PFSK-1 (cell line): Measurements from ENCODE around the gene ZGPAT.

Experiments
- FOXP2 ChIP-seq: optimal IDR thresholded peaks from 2 replicates; pipeline ENCODE3; 2011; ENCODE audit warnings: borderline replicate concordance, control low read depth, inconsistent platforms; ENCODE audit not compliant: insufficient read depth; ENCODE audit errors: extremely low read length, extremely low read depth
- POLR2AphosphoS5 ChIP-seq: IDR thresholded peaks from 2 replicates; pipeline ENCODE4 v1.6.1; 2012; ENCODE audit warnings: low read depth, mild to moderate bottlenecking, control low read depth, low read length, moderate library complexity
- SIN3A ChIP-seq: IDR thresholded peaks from 2 replicates; pipeline ENCODE4 v1.6.1; 2012; ENCODE audit warnings: mild to moderate bottlenecking, low read length, moderate library complexity, borderline replicate concordance; ENCODE audit not compliant: insufficient read depth
- TAF1 ChIP-seq: IDR thresholded peaks from 2 replicates; pipeline ENCODE4 v1.6.1; 2012; ENCODE audit warnings: low read length, control low read depth, borderline replicate concordance; ENCODE audit not compliant: insufficient read depth
- TF ChIP-seq, protein P1 (sequence below), 2 experiments: IDR thresholded peaks; 2 replicates each; pipeline versions ENCODE4 v1.6.1 to v1.8.0; 2011 to 2012; ENCODE audit warnings: low read depth in 2 of 2, low read length in 2 of 2, control low read depth in 1 of 2, inconsistent platforms in 1 of 2, mild to moderate bottlenecking in 1 of 2, moderate library complexity in 1 of 2; ENCODE audit not compliant: insufficient read depth in 1 of 2

Gene ZGPAT

DNA sequence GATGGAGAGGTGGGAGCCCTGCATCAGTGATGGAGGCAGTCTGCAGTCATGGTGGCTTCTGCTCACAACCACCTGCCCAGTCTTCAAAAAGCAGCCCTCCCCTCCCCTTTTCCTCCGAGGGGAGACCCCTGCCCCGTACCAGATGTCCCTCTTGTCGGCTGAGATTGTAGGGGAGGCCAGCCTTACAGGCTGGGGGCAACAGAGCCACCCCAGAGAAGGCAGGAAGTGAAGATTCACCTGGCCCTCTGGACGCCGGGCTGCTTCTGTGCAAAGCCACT, 6.8 kb upstream of the ZGPAT start:
- TF ChIP-seq, protein P1, sequence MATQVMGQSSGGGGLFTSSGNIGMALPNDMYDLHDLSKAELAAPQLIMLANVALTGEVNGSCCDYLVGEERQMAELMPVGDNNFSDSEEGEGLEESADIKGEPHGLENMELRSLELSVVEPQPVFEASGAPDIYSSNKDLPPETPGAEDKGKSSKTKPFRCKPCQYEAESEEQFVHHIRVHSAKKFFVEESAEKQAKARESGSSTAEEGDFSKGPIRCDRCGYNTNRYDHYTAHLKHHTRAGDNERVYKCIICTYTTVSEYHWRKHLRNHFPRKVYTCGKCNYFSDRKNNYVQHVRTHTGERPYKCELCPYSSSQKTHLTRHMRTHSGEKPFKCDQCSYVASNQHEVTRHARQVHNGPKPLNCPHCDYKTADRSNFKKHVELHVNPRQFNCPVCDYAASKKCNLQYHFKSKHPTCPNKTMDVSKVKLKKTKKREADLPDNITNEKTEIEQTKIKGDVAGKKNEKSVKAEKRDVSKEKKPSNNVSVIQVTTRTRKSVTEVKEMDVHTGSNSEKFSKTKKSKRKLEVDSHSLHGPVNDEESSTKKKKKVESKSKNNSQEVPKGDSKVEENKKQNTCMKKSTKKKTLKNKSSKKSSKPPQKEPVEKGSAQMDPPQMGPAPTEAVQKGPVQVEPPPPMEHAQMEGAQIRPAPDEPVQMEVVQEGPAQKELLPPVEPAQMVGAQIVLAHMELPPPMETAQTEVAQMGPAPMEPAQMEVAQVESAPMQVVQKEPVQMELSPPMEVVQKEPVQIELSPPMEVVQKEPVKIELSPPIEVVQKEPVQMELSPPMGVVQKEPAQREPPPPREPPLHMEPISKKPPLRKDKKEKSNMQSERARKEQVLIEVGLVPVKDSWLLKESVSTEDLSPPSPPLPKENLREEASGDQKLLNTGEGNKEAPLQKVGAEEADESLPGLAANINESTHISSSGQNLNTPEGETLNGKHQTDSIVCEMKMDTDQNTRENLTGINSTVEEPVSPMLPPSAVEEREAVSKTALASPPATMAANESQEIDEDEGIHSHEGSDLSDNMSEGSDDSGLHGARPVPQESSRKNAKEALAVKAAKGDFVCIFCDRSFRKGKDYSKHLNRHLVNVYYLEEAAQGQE (IDR thresholded peaks at IDR 0.05; ENCODE audit: insufficient read depth in 1 of 2, low read depth in 2 of 2, low read length in 2 of 2): no peak
- TF ChIP-seq FOXP2 (no peak), POLR2AphosphoS5 (no peak), SIN3A (no peak), TAF1 (no peak)

DNA sequence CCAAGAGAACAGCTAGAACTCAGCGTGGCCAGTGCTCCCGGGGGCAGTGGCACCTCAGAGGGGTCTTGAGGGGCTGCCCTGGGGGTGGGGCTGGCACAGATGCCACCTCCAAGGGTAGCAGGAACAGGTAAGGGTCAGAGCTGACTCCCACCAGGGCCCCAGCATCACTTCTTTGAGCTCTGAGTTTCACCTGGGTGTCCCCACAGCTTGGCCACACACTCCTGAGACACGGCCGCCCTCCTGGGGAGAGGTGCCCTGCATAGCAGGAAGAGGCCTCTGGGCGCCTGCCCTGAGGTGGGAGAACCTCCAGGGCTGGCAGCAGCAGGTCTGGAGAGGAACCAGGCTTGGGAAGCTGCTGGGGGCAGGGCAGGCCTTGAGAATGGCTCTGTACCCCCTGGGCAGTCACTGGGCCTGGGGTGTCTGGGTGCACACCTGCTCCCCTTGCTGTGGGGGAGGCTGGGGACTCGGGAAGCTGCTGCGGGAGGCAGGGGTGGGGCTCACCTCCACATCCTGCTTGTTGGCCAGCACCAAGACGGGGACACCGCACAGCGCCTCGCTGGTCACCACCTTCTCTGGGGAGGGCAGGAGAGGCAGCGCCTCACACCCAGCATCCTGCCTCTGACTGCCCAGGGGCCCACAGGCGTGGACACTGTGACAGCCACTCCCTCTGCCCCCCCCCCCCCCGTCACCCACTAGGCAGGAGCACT, 6.4 kb upstream of the ZGPAT start:
- TF ChIP-seq POLR2AphosphoS5: peak; percentile 55; the same call in 1 of the 2 replicates
- TF ChIP-seq FOXP2: no peak
- TF ChIP-seq TAF1: no peak
- TF ChIP-seq SIN3A: no peak
- TF ChIP-seq, protein P1 (IDR thresholded peaks at IDR 0.05; ENCODE audit: insufficient read depth in 1 of 2, low read depth in 2 of 2, low read length in 2 of 2): no peak

DNA sequence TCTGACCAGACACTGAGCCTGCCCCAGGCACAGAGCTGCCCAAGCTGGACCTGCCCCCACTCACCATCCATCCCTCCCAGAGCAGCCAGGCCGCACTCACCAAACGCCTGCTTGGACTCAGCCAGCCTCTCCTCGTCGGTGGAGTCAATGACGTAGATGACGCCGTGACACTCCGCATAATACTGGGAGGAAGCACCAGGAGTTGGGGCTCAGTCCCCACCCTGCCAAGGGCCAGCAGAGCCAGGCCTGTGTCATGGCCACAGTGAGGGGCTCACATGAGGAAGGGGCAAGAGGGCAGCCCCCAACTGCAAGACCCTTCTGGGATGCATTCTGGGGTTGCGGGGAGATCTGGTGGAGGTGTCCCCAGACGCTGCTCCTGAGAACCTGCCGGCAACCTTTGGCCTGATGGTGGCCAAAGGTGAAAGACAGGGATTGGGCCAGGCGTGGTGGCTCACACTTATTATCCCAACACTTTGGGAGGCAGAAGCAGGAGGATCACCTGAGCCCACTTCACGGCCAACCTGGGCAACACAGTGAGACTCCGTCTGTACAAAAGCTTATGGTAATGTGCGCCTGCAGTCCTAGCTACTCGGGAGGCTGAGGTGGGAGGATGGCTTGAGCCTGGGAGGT, 5.7 kb upstream of the ZGPAT start:
- TF ChIP-seq TAF1: no peak
- TF ChIP-seq POLR2AphosphoS5: no peak; the same call in 1 of the 2 replicates
- no peak for TF ChIP-seq SIN3A
- TF ChIP-seq, protein P1 (IDR thresholded peaks at IDR 0.05; ENCODE audit: insufficient read depth in 1 of 2, low read depth in 2 of 2, low read length in 2 of 2): no peak
- TF ChIP-seq FOXP2: no peak

DNA sequence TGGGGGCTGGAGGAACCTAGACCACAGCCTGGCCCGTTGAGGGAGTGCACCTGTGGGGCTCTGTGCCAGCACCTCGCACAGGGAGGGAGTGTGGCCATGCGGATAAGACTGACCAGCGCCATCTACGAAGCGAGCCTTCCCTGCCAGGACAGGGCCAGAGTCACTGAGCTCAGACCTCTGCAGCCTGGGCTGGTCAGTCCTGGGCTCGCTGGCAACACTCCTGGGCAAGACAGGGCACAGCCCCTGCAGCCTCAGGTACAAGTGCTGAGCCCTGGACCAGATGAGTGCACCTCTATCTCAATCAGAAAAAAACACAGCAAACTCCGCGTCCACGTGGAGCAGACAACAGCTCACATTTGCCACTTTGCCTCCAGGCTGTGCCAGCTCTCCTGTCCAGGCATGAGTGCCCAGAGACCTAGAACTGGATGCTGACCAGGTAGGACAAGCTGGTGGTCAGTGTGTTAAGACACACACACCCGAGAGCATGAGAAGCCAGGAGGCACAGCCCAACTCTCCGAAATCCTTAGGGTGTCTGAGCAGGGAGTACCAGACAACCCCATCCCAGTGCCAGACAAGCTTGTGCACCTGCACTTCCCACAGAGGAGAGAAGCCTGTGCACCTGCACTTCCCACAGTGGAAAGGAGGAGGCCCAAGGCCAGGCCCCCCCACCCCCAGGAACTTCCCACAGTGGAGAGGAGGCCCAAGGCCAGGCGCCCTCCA, 4.9 kb upstream of the ZGPAT start:
- TF ChIP-seq SIN3A: no peak
- TF ChIP-seq, protein P1 (IDR thresholded peaks at IDR 0.05; ENCODE audit: insufficient read depth in 1 of 2, low read depth in 2 of 2, low read length in 2 of 2): no peak
- no peak for TF ChIP-seq TAF1
- no peak for TF ChIP-seq FOXP2
- TF ChIP-seq POLR2AphosphoS5: no peak
